Kidney epithelial cell (primary cell): ENCODE data around the gene EPHA8. TPM values are rescaled to one million over a fixed set of nuclear protein-coding genes. Genes with fewer than 3 reads are reported as not detected.

Source experiments
- DNase-seq: peaks from one replicate; pipeline ENCODE4 v3.0.0-alpha.2; 2010; ENCODE audit warnings: low read depth
- H3K27me3 ChIP-seq: 2 replicates; pipeline ENCODE4 v1.6.0; 2011; ENCODE audit warnings: low read length; ENCODE audit not compliant: control insufficient read depth, insufficient read depth
- H3K36me3 ChIP-seq: 2 replicates; pipeline ENCODE4 v1.5.1; 2011; ENCODE audit warnings: low read length; ENCODE audit not compliant: control insufficient read depth, insufficient read depth
- H3K4me3 ChIP-seq: 2 replicates; pipeline ENCODE4 v1.5.1; 2011; ENCODE audit warnings: low read depth, mild to moderate bottlenecking, control low read depth, low read length
- CTCF ChIP-seq: IDR thresholded peaks from 2 replicates; pipeline ENCODE4 v1.5.1; 2011; ENCODE audit warnings: mild to moderate bottlenecking, moderate library complexity, low read length, control low read depth, inconsistent platforms; ENCODE audit not compliant: insufficient read depth, poor library complexity, severe bottlenecking
- total RNA-seq: library from RNA; depleted of rRNA; stranded (reverse); fragments of >200 nt; gene quantifications from 2 replicates; pipeline ENCODE4 v1.2.3, GENCODE V29; 2015

EPHA8 gene
- total RNA-seq, 1 donor from 2014 or later = not detected

DNA sequence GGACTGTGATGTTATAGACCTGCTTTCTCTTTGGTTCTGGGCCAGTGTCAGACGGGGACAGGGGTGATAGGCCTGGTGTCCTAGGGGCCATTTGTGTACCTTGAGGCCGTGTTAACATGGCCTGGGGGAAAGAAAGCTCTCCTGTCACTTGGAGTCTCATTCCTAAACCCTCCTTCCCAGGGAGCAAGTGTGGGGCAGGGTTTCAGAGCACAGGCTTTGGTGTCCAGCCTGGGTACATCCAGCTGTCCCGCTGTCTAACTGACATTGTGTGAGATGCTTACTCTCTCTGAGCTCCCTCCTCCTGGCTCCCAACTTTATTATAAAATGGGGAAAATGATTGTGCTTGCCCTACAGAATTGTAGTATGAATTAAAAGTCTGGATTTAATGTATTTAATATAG, 32.6 kb upstream of the EPHA8 start:
- TF ChIP-seq CTCF = no peak
- H3K4me3 ChIP-seq = no peak overlapping the region
- DNase-seq = no peak
- H3K27me3 ChIP-seq = no peaks in the 10 kb centered on the region
- H3K36me3 ChIP-seq = no peaks in the 10 kb centered on the region

DNA sequence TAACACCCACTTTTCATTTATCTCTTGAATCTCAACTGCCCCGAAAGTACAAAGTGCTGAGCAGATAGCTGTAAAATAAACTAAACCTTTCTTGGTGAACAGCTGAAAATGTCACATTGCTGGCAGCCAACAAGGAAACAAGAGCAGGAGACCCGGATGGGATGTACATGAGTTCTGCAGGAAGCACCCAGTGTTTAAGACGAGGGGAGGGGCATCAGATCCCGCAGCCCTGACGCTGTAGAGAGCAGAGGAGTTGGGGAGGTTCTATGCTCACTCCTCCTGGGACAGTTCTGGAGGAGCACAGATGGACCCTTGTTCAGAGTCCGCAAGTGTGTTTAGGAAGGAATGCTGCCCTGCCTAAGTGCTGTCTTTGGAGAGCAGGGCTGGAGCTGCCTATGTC, 32.0 kb upstream of the EPHA8 start:
- TF ChIP-seq CTCF = no peak
- no peak for DNase-seq
- no peaks in the 10 kb centered on the region for H3K36me3 ChIP-seq
- H3K27me3 ChIP-seq = no peaks in the 10 kb centered on the region
- H3K4me3 ChIP-seq = no peak overlapping the region

DNA sequence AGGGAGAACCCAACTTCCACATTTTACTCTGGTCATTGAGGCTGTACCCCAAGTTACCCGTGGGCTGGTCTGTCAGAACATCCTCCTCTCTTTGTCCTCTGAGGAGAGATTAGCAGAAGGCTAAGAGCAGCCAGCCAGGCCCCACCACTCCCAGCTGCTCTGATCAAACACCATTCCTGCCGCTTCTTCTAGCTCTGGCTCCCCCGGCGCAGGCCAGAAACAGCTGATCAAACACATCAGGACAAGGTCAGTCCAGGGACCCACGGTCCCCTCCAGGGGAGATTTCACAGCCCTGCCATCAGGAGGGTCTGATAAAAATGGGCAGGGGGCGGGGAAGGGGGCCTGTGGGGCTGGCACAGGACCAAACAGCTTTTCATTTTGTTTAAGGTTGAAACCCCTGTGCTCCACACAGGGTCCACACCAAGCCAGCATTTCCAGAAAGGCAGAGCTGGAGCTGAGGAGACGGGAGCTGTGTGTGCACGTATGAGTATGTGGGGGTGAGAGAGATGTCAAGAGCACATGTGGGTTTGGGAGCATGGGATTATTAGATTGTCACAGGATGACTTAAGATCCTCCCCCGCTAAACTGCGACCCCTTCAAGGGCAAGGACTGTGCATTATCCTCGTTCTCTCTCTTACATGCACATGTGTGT, 29.9 kb upstream of the EPHA8 start:
- no peak overlapping the region for H3K4me3 ChIP-seq

DNA sequence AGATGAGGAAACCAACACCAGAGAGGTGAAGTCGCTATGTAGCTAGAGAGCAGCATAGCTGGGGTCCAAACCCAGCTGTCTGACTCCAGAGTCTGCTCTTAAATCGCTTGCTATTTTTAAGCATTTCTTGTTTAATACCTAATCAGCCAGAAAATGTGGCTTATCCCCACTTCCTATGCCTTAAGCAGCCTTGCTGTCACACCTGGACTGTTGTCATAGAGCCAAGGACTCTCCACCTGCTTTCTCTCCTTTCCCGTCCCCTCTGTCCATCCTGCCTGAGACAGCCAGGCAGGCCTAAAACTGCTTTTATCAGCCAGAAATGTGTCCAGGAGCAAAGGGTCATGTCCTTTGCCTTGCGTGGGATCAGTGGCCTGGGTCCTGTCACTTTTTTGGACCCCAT, 28.3 kb upstream of the EPHA8 start:
- Histone ChIP-seq H3K4me3 (no peak overlapping the region), H3K27me3 (no peaks in the 10 kb centered on the region), H3K36me3 (no peaks in the 10 kb centered on the region)
- TF ChIP-seq CTCF = no peak
- no peak for DNase-seq

More for the DNA sequence above, 29.9 kb upstream of the EPHA8 start:
- Histone ChIP-seq H3K27me3 (no peaks in the 10 kb centered on the region), H3K36me3 (no peaks in the 10 kb centered on the region)
- no peak for DNase-seq
- TF ChIP-seq CTCF = no peak

GRCh38 chr1:22535399-22535798, 27.9 kb upstream of the EPHA8 start:
- no peaks in the 10 kb centered on the region for H3K36me3 ChIP-seq
- no peak overlapping the region for H3K4me3 ChIP-seq
- no peak for TF ChIP-seq CTCF
- no peak for DNase-seq
- no peaks in the 10 kb centered on the region for H3K27me3 ChIP-seq

DNA sequence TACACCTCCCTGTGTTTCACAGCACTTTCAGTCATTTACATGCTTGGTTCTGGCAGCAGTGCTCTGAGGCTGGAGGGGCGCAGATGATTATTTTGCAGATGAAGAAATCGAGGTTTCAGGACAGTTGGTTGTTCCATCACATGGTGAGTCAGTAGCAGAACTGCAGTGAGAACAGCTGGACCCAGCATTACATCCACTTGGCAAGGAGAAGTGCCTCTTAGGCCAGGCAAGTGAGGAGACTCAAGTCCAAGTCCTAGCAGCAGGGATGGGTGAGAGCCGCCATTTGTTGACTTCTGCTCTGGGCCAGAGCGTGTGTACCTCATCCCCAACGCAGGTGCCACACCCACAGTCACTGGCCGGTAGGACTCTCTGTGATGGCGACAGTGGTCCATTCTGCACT, 26.8 kb upstream of the EPHA8 start:
- DNase-seq = no peak
- Histone ChIP-seq H3K27me3 (peaks cover 2% of the 10 kb centered on the region), H3K36me3 (no peaks in the 10 kb centered on the region), H3K4me3 (no peak overlapping the region)
- no peak for TF ChIP-seq CTCF
